Endodermal cell (in vitro differentiated cells): ENCODE measurements around the gene SGF29. TPM values are rescaled to one million over a fixed set of nuclear protein-coding genes. Genes with fewer than 3 reads are reported as not detected.

Source experiments
- DNase-seq: peaks from one replicate; pipeline ENCODE4 v3.0.0-alpha.2; 2017
- H3K27ac ChIP-seq: 2 replicates; pipeline ENCODE4 v1.5.1; 2013; ENCODE audit warnings: mild to moderate bottlenecking, low read depth, low read length, moderate library complexity
- H3K27me3 ChIP-seq: 2 replicates; pipeline ENCODE4 v1.6.1; 2013; ENCODE audit warnings: mild to moderate bottlenecking, low read length, moderate library complexity; ENCODE audit not compliant: insufficient read depth, control insufficient read depth, poor library complexity, severe bottlenecking
- H3K36me3 ChIP-seq: 2 replicates; pipeline ENCODE4 v1.7.0; 2013; ENCODE audit warnings: mild to moderate bottlenecking, low read length, moderate library complexity; ENCODE audit not compliant: control insufficient read depth, insufficient read depth
- H3K4me1 ChIP-seq: one replicate; pipeline ENCODE4 v1.7.0; 2013; ENCODE audit warnings: low read length; ENCODE audit not compliant: control insufficient read depth, insufficient read depth
- H3K4me3 ChIP-seq: 2 replicates; pipeline ENCODE4 v1.5.1; 2013; ENCODE audit warnings: mild to moderate bottlenecking, low read length, moderate library complexity
- H3K9ac ChIP-seq: 2 replicates; pipeline ENCODE4 v1.6.1; 2013; ENCODE audit warnings: mild to moderate bottlenecking, low read length, moderate library complexity; ENCODE audit not compliant: poor library complexity, severe bottlenecking; ENCODE audit errors: extremely low read depth
- H3K9me3 ChIP-seq: 2 replicates; pipeline ENCODE4 v1.6.1; 2013; ENCODE audit warnings: mild to moderate bottlenecking, low read length, moderate library complexity; ENCODE audit not compliant: control insufficient read depth
- H3K27ac Mint-ChIP-seq: 2 replicates; pipeline ENCODE4 v1.8.0; 2020; ENCODE audit warnings: mixed read lengths
- H3K27me3 Mint-ChIP-seq: 2 replicates; pipeline ENCODE4 v1.8.0; 2021; ENCODE audit warnings: mild to moderate bottlenecking, mixed read lengths; ENCODE audit not compliant: insufficient read depth
- H3K36me3 Mint-ChIP-seq: 2 replicates; pipeline ENCODE4 v1.8.0; 2020; ENCODE audit warnings: low read depth, mixed read lengths
- H3K4me1 Mint-ChIP-seq: 2 replicates; pipeline ENCODE4 v1.8.0; 2020; ENCODE audit warnings: mixed read lengths
- H3K4me3 Mint-ChIP-seq: 2 replicates; pipeline ENCODE4 v1.8.0; 2020; ENCODE audit warnings: mild to moderate bottlenecking, moderate library complexity, mixed read lengths
- H3K9me3 Mint-ChIP-seq: 2 replicates; pipeline ENCODE4 v1.8.0; 2020; ENCODE audit warnings: mild to moderate bottlenecking, mixed read lengths
- CTCF ChIP-seq: fragments of 200-600 bp; sonication (generic); conservative IDR thresholded peaks from 2 replicates; pipeline ENCODE4 v1.5.0; 2021; ENCODE audit warnings: antibody characterized with exemption, mild to moderate bottlenecking
- WGBS, 2 experiments: methylation state at CpG; one replicate each; pipeline versions ENCODE4 v1.1.5 to v1.1.7; 2013; ENCODE audit warnings: missing lambda C conversion rate in 2 of 2, mixed read lengths in 1 of 2; ENCODE audit not compliant: insufficient coverage in 1 of 2, insufficient read length in 1 of 2; 5-methylcytosine and 5-hydroxymethylcytosine counted together
- total RNA-seq, 2 donors: library from RNA; stranded (reverse); fragmentation: NEBNext Ultra II Directional in 1 of 2; extraction: Animal tissue kit (Norgen Biotek cat#: 25700) in 1 of 2; gene quantifications; 2 replicates in 1 of 2; 3 replicates in 1 of 2; pipeline ENCODE4 v1.2.1, GENCODE V29; 2021

The SGF29 gene
- total RNA-seq, 2 donors from 2014 or later: 16.5 to 18.9 TPM

GRCh38 chr16:28513484-28514181, 40.1 kb upstream of the SGF29 start:
- DNase-seq: no peak
- no peak overlapping the region for H3K27ac Mint-ChIP-seq
- H3K4me3 Mint-ChIP-seq: no peak overlapping the region
- Histone ChIP-seq H3K9ac (no peak overlapping the region), H3K4me3 (no peak overlapping the region), H3K27ac (no peak overlapping the region), H3K36me3 (no peaks in the 10 kb centered on the region), H3K27me3 (no peaks in the 10 kb centered on the region), H3K4me1 (no peaks in the 10 kb centered on the region), H3K9me3 (no peaks in the 10 kb centered on the region)
- TF ChIP-seq CTCF: no peak
- WGBS, 2 experiments: 89 to 90% methylated on average over 10 to 12 of the region's 12 CpGs
- H3K36me3 Mint-ChIP-seq: no peaks in the 10 kb centered on the region
- H3K4me1 Mint-ChIP-seq: no peaks in the 10 kb centered on the region
- no peaks in the 10 kb centered on the region for H3K27me3 Mint-ChIP-seq
- no peaks in the 10 kb centered on the region for H3K9me3 Mint-ChIP-seq

- Mint-ChIP-seq H3K27ac (no peak overlapping the region), H3K27me3 (no peaks in the 10 kb centered on the region), H3K4me3 (no peak overlapping the region), H3K4me1 (no peaks in the 10 kb centered on the region), H3K9me3 (no peaks in the 10 kb centered on the region), H3K36me3 (no peaks in the 10 kb centered on the region)
- no peak for TF ChIP-seq CTCF
- Histone ChIP-seq H3K27ac (no peak overlapping the region), H3K9me3 (no peaks in the 10 kb centered on the region), H3K9ac (no peak overlapping the region), H3K27me3 (no peaks in the 10 kb centered on the region), H3K4me3 (no peak overlapping the region), H3K36me3 (no peaks in the 10 kb centered on the region), H3K4me1 (no peaks in the 10 kb centered on the region)
- DNase-seq: no peak
- WGBS, 2 experiments: 56 to 88% methylated on average over 2 to 7 of the region's 7 CpGs
Measured at GRCh38 chr16:28514246-28514645, 39.5 kb upstream of the SGF29 start.

- Mint-ChIP-seq H3K4me1 (no peaks in the 10 kb centered on the region), H3K36me3 (no peaks in the 10 kb centered on the region), H3K27me3 (no peaks in the 10 kb centered on the region), H3K27ac (no peak overlapping the region), H3K9me3 (peaks cover 10% of the 10 kb centered on the region), H3K4me3 (no peak overlapping the region)
- Histone ChIP-seq H3K27ac (no peak overlapping the region), H3K4me1 (no peaks in the 10 kb centered on the region), H3K36me3 (no peaks in the 10 kb centered on the region), H3K27me3 (no peaks in the 10 kb centered on the region), H3K9ac (no peak overlapping the region), H3K9me3 (peaks cover 5% of the 10 kb centered on the region), H3K4me3 (no peak overlapping the region)
- WGBS, 2 experiments: 84 to 85% methylated on average over 5 to 7 of the region's 7 CpGs
- TF ChIP-seq CTCF: no peak
- no peak for DNase-seq
Measured at GRCh38 chr16:28520672-28521071, 33.0 kb upstream of the SGF29 start.
